Fibroblast of pulmonary artery (primary cell): ENCODE measurements around the gene REXO1.
A peak's percentile ranks its signal among the peaks of the same experiment; 100 is the strongest.

Experiments used
- DNase-seq: peaks from one replicate; pipeline ENCODE4 v3.0.0-alpha.2; 2010; ENCODE audit warnings: low read depth
- H3K4me3 ChIP-seq: replicated peaks from 2 replicates; pipeline ENCODE4 v1.5.1; 2011; ENCODE audit warnings: low read depth, mild to moderate bottlenecking, control low read depth, low read length, moderate library complexity
- TF ChIP-seq, protein P1 (sequence below): IDR thresholded peaks from 2 replicates; pipeline ENCODE4 v1.5.1; 2011; ENCODE audit warnings: mild to moderate bottlenecking, control low read depth, low read length, inconsistent platforms; ENCODE audit errors: missing control alignments

REXO1 gene

DNA sequence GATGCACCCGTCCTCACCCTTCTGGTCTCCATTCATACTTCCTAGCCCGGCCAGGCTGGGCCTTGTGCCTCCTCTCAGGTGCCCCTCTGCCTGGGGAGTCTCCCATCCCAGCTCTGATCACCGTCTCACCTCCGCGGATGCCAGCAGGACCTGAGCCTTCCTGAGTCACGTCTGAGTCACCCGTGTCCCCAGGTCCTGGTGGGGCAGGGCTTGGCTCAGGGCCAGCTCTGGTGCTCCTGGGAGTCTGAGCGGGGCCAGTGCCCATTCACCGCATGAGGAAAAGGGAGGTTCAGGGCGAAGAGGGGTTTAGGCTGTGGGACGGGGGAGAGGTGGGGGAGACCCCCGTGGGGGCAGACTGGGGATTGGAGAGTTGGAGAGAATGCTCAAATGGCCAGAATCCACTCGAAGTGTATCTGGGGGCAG, 36.8 kb downstream of the REXO1 start:
- peak overlapping the region; percentile 55 for H3K4me3 ChIP-seq
- TF ChIP-seq, protein P1, sequence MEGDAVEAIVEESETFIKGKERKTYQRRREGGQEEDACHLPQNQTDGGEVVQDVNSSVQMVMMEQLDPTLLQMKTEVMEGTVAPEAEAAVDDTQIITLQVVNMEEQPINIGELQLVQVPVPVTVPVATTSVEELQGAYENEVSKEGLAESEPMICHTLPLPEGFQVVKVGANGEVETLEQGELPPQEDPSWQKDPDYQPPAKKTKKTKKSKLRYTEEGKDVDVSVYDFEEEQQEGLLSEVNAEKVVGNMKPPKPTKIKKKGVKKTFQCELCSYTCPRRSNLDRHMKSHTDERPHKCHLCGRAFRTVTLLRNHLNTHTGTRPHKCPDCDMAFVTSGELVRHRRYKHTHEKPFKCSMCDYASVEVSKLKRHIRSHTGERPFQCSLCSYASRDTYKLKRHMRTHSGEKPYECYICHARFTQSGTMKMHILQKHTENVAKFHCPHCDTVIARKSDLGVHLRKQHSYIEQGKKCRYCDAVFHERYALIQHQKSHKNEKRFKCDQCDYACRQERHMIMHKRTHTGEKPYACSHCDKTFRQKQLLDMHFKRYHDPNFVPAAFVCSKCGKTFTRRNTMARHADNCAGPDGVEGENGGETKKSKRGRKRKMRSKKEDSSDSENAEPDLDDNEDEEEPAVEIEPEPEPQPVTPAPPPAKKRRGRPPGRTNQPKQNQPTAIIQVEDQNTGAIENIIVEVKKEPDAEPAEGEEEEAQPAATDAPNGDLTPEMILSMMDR, result no peak
- DNase-seq, result peak; percentile 36

DNA sequence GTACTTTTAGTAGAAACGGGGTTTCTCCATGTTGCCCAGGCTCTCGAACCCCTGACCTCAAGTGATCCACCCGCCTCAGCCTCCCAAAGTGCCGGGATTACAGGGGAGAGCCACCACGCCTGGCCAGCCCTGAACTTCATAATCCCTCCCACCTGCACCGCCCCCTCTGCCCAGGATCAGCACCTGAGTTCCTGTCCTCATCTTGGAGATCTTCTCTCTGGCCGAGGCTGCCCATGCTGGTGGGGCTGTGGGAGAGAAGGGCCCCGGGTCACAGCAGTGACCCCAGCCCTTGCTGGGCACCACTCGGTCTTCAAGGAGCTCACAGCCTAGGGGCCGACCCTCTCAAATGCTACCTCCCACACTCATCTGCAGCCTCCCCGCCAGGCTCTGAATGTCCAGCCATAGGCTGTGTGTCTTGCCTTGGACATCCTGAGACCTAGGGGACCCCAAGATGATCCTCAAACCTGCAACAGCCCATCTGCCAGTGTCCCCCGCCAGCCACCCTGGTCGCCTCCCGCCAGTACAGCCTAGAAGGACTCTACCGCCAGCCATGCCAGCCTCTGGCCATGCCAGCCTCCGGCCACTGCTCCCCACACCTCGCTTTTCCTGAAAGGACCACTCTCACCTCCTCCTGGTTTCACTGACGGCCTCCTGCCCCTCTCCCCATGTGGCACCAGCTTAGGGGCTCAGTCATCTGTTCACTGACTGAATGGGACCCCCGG, 37.7 kb downstream of the REXO1 start:
- no peak overlapping the region for H3K4me3 ChIP-seq
- no peak for DNase-seq
- TF ChIP-seq, protein P1, result no peak

DNA sequence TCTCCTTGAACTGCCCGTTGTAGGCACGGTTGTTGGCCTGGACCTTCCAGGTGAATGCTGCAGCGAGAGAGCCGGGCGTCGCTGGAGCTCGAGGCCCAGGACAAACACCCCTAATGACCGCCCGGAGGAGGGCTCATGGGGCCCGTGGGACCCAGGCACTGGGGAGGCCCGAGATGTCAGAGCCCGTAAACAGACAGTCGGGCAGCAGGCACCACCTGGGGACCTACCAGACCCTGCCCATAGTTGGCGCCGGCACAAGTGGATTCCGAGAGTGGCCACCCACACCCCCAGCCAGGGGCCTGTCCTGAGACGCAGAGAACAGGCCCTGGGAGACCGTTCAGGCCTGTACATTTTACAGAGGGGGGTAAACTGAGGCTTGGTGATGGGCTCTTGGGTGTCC, 38.6 kb downstream of the REXO1 start:
- DNase-seq, result no peak
- TF ChIP-seq, protein P1, result no peak
- H3K4me3 ChIP-seq, result no peak overlapping the region

DNA sequence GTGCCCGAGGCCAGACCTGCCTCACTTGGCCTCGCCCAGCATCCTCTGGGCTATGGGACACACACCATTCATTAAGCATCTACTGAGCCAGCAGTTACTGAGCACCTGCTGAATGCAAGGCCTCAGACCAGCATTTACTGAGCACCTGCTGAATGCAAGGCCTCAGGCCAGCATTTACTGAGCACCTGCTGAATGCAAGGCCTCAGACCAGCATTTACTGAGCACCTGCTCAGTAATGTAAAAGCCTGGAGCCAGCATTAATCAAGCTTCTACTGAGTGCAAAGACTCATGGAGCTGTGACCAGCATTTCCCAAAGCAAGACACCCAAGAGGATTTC, 39.9 kb downstream of the REXO1 start:
- H3K4me3 ChIP-seq, result no peak overlapping the region
- TF ChIP-seq, protein P1, result no peak
- no peak for DNase-seq

DNA sequence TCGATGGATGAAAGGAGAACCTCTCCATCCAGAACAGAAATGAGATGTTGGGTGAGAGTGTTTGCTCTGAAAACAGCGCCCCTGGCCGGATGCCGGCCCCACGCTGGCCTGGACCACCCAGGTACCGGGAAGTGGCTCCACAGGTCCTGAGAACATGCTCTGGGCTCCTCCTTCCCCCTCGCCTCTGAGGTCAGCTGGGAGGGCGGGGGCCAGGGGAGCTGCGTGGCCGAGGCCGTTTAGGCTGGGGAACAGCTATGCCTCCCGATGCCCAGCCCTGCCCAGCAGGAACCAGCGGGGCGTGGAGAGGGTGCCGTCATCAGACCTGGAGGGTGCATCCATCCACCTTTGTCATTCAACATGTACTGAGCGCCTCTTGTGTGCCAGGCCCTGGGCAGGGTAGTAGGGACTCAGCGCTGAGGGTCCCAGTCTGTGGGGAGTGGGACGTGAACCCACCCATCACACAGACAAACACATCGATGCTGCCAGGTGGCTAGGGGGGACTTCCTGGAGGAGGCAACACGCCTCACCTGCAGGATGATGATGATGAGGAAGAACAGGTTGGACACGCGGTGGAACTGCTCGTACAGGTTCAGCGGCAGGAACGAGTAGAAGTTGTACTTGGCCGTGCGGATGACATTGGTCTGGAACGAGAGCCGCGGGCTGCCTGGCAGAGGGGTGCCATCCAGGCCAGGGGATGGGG, 40.4 kb downstream of the REXO1 start:
- DNase-seq, result no peak
- H3K4me3 ChIP-seq, result no peak overlapping the region
- TF ChIP-seq, protein P1, result no peak

DNA sequence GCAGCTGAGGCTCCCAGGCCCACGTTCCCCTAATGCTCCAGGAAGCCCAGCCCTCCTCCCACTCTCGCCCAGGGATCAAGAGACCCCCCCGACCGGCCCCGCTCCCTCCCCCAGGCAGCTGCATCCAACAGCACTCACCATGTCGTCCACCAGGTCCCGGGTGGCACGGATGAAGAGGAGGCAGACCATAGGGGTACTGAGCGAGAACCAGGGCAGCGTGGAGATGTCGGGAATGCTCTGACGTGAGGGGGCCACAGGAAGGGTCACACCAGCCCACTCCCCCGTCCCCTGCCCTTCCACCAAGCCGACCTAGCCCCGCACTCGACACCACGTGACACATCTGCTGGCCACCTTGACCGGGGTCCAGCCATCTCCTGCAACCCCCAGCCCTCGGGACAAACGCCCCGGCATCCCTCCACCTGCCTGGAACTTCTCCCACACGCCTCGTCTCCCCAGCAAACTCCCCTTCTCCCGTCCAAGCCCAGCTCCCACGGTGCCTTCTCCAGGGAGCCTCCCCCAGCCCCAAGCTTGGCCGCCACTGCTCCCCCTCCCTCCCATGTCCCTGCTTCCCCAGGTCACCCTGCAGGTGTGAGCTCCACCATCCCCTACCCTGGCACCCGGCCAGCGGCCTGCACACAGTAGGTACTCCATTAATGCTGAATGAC, 41.1 kb downstream of the REXO1 start:
- DNase-seq, result no peak
- TF ChIP-seq, protein P1, result no peak

More for the DNA sequence above, 41.1 kb downstream of the REXO1 start:
- H3K4me3 ChIP-seq, result no peak overlapping the region
